ENCODE measurements around the gene BTBD1.
"Not testable (repeated sequence)": the region's sequence is repeated elsewhere in the genome, so short reads cannot be mapped to it uniquely, and the experiment has no call there.

DNA sequence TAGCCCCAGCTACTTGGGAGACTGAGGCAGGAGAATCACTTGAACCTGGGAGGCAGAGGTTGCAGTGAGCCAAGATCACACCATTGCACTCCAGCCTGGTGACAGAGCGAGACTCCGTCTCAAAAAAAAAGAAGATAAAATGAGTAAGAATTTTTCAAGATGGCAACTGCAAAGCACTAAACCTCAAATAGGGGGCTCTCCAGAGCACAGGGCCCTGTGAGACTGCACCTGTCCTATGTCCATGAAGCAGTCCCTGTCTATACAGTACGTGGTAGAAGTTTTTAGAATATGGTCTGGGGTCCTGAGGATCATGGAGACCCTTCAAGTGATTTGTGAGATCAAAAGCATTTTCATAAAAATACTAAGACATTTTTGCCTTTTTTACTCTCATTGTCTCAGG, 18.4 kb upstream of the BTBD1 start:
- TF ChIP-seq, protein P1, sequence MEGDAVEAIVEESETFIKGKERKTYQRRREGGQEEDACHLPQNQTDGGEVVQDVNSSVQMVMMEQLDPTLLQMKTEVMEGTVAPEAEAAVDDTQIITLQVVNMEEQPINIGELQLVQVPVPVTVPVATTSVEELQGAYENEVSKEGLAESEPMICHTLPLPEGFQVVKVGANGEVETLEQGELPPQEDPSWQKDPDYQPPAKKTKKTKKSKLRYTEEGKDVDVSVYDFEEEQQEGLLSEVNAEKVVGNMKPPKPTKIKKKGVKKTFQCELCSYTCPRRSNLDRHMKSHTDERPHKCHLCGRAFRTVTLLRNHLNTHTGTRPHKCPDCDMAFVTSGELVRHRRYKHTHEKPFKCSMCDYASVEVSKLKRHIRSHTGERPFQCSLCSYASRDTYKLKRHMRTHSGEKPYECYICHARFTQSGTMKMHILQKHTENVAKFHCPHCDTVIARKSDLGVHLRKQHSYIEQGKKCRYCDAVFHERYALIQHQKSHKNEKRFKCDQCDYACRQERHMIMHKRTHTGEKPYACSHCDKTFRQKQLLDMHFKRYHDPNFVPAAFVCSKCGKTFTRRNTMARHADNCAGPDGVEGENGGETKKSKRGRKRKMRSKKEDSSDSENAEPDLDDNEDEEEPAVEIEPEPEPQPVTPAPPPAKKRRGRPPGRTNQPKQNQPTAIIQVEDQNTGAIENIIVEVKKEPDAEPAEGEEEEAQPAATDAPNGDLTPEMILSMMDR (IDR thresholded peaks at IDR 0.05; ENCODE audit: insufficient read depth, low read length): not testable (repeated sequence)
- TF ChIP-seq GABPA (IDR thresholded peaks at IDR 0.05; ENCODE audit: low read depth); POLR2AphosphoS5 (IDR thresholded peaks at IDR 0.05; ENCODE audit: low read depth); REST (IDR thresholded peaks at IDR 0.05; ENCODE audit: insufficient replicate concordance, low read depth); SPI1 (IDR thresholded peaks at IDR 0.05; ENCODE audit: borderline replicate concordance, low read depth): not testable (repeated sequence)

Measured in HL-60 (cell line).